Left ventricle myocardium superior (tissue), 1 donor: ENCODE measurements around the gene CLEC4A. TPM values are rescaled to one million over a fixed set of nuclear protein-coding genes. Genes with fewer than 3 reads are reported as not detected.
"Not testable (repeated sequence)": the region's sequence is repeated elsewhere in the genome, so short reads cannot be mapped to it uniquely, and the experiment has no call there.

Experiments
- ATAC-seq: fragments of 200-7000 bp; cut with Tn5 transposase; one replicate; pipeline ENCODE4 v1.9.1; 2020; ENCODE audit warnings: mild to moderate bottlenecking, moderate library complexity
- DNase-seq: peaks from one replicate; pipeline ENCODE4 v3.0.0-alpha.2; 2020
- intact Hi-C: fragments of 100-400 bp; cut with micrococcal nuclease; formaldehyde crosslinking; loops from one replicate; pipeline ENCODE4 v1.11.0; 2022
- total RNA-seq: library from RNA; stranded (reverse); fragmentation: NEBNext Ultra II Directional; extraction: Animal tissue kit (Norgen Biotek cat#: 25700); gene quantifications from one replicate; pipeline ENCODE4 v1.2.1, GENCODE V29; 2021
- donor health status: DM: no; HTN: yes; CAD: no; lungs with severe emphysema.

CLEC4A gene
- total RNA-seq, 1 donor from 2014 or later: not detected

GRCh38 chr12:8120072-8120713 lies 3.2 kb upstream of the CLEC4A start:
- ATAC-seq (no peak), DNase-seq (no peak)
- intact Hi-C loops: no loop called here

GRCh38 chr12:8127138-8127537 lies 3.7 kb downstream of the CLEC4A start:
- no peak for DNase-seq
- intact Hi-C loops: no loop called here
- no peak for ATAC-seq

GRCh38 chr12:8133636-8134397 lies 10.4 kb downstream of the CLEC4A start:
- DNase-seq, intact Hi-C loops, ATAC-seq: not testable (repeated sequence)

- DNase-seq, ATAC-seq, intact Hi-C loops: not testable (repeated sequence)
These were observed 11.0 kb downstream of the CLEC4A start for GRCh38 chr12:8134398-8134930.

GRCh38 chr12:8141647-8142046 lies 18.2 kb downstream of the CLEC4A start:
- ATAC-seq, intact Hi-C loops: not testable (repeated sequence)

GRCh38 chr12:8143261-8143660 lies 19.8 kb downstream of the CLEC4A start:
- ATAC-seq: no peak
- no peak for DNase-seq
- intact Hi-C loops: no loop called here

More at GRCh38 chr12:8141647-8142046, 18.2 kb downstream of the CLEC4A start:
- DNase-seq: not testable (repeated sequence)

- intact Hi-C loops: no loop called here
- DNase-seq (peak; percentile 56), ATAC-seq (peak; percentile 86)
These were observed 22.5 kb downstream of the CLEC4A start for GRCh38 chr12:8145754-8146441.

GRCh38 chr12:8146442-8146771 lies 23.0 kb downstream of the CLEC4A start:
- no peak for ATAC-seq
- no peak for DNase-seq
- intact Hi-C loops: no loop called here

- ATAC-seq (no peak), DNase-seq (no peak)
- intact Hi-C loops: no loop called here
These were observed 31.1 kb downstream of the CLEC4A start for GRCh38 chr12:8154526-8154925.

- no peak for ATAC-seq
- intact Hi-C loops: no loop called here
- DNase-seq: no peak
These were observed 33.0 kb downstream of the CLEC4A start for GRCh38 chr12:8156416-8156815.

- no peak for DNase-seq
- intact Hi-C loops: no loop called here
These were observed 33.4 kb downstream of the CLEC4A start, which contains the start of gene ZNF705A for GRCh38 chr12:8156845-8157244. TSS of gene ZNF705A (plus strand) at chr12:8157015. CDS start at chr12:8172626, 15,611 bp downstream.

GRCh38 chr12:8157484-8158198 lies 34.2 kb downstream of the CLEC4A start:
- DNase-seq (no peak), ATAC-seq (no peak)
- intact Hi-C loops: no loop called here

More at GRCh38 chr12:8156845-8157244, 33.4 kb downstream of the CLEC4A start, which contains the start of gene ZNF705A:
- ATAC-seq: no peak

- intact Hi-C loops, DNase-seq, ATAC-seq: not testable (repeated sequence)
These were observed 49.5 kb downstream of the CLEC4A start for GRCh38 chr12:8172911-8173310.

- peak; percentile 70 for DNase-seq
- intact Hi-C loops, ATAC-seq: not testable (repeated sequence)
These were observed 56.7 kb downstream of the CLEC4A start for GRCh38 chr12:8179989-8180585.

GRCh38 chr12:8181271-8181670 lies 57.9 kb downstream of the CLEC4A start:
- ATAC-seq, intact Hi-C loops, DNase-seq: not testable (repeated sequence)

GRCh38 chr12:8182923-8183322 lies 59.5 kb downstream of the CLEC4A start:
- DNase-seq, intact Hi-C loops, ATAC-seq: not testable (repeated sequence)

- DNase-seq, ATAC-seq, intact Hi-C loops: not testable (repeated sequence)
These were observed 59.9 kb downstream of the CLEC4A start for GRCh38 chr12:8183346-8183745.

GRCh38 chr12:8184206-8184605 lies 60.8 kb downstream of the CLEC4A start:
- intact Hi-C loops, DNase-seq, ATAC-seq: not testable (repeated sequence)
